PC-3 (cell line): Measurements from ENCODE around the gene DKK3. TPM values are rescaled to one million over a fixed set of nuclear protein-coding genes. Genes with fewer than 3 reads are reported as not detected.

Experiments
- ATAC-seq: fragments of 200-7000 bp; cut with Tn5 transposase; 2 replicates; pipeline ENCODE4 v1.9.1; 2020; ENCODE audit warnings: mild to moderate bottlenecking, moderate library complexity
- BruUV-seq: library from RNA; stranded (reverse); fragments of 400-500 nt; replicated peaks from 2 replicates; lab custom pipeline; 2021; lab: Mats Ljungman, UMichigan
- CTCF ChIA-PET: fragments of 300-600 bp; sonication (Branson Sonifier 250); formaldehyde crosslinking; loops from one replicate; lab custom pipeline; 2022; ENCODE audit warnings: antibody characterized with exemption; lab: Charles Lee
- POLR2A ChIA-PET: fragments of 300-600 bp; sonication (Branson Sonifier 250); formaldehyde crosslinking; loops from one replicate; lab custom pipeline; 2022; ENCODE audit warnings: antibody characterized with exemption; ENCODE audit not compliant: unreplicated experiment; lab: Charles Lee
- DNase-seq: peaks from one replicate; pipeline ENCODE4 v3.0.0-alpha.2; 2015
- H2AFZ ChIP-seq: fragments of 300-600 bp; sonication (generic); 2 replicates; pipeline ENCODE4 v1.6.0; 2016; ENCODE audit warnings: antibody characterized with exemption, low read length
- H3F3A ChIP-seq: fragments of 300-600 bp; sonication (generic); one replicate; pipeline ENCODE4 v1.6.0; 2017; ENCODE audit warnings: antibody characterized with exemption, low read length, control low read depth, mild to moderate bottlenecking; ENCODE audit not compliant: unreplicated experiment
- H3K27ac ChIP-seq: fragments of 300-600 bp; sonication (generic); 2 replicates; pipeline ENCODE4 v1.5.1; 2016; ENCODE audit warnings: mild to moderate bottlenecking, low read length
- H3K27me3 ChIP-seq: fragments of 300-600 bp; sonication (generic); 2 replicates; pipeline ENCODE4 v1.6.1; 2016; ENCODE audit warnings: low read length, mixed read lengths
- H3K36me3 ChIP-seq: fragments of 300-600 bp; sonication (generic); 2 replicates; pipeline ENCODE4 v1.6.1; 2016; ENCODE audit warnings: low read depth, mixed run types, low read length, mixed read lengths
- H3K4me1 ChIP-seq: fragments of 300-600 bp; sonication (generic); 2 replicates; pipeline ENCODE4 v1.5.1; 2016; ENCODE audit warnings: low read length; ENCODE audit not compliant: insufficient read depth
- H3K4me2 ChIP-seq: fragments of 300-600 bp; sonication (generic); 2 replicates; pipeline ENCODE4 v1.6.0; 2016; ENCODE audit warnings: low read length
- H3K4me3 ChIP-seq: fragments of 300-600 bp; sonication (generic); 2 replicates; pipeline ENCODE4 v1.5.1; 2016; ENCODE audit warnings: mild to moderate bottlenecking, low read length, mixed read lengths
- H3K79me2 ChIP-seq: fragments of 300-600 bp; sonication (generic); 2 replicates; pipeline ENCODE4 v1.6.1; 2017; ENCODE audit warnings: low read length, mixed read lengths
- H3K9ac ChIP-seq: fragments of 300-600 bp; sonication (generic); 2 replicates; pipeline ENCODE4 v1.6.0; 2016; ENCODE audit warnings: mild to moderate bottlenecking, low read length
- H3K9me2 ChIP-seq: fragments of 300-600 bp; sonication (generic); replicated peaks from 2 replicates; pipeline ENCODE4 v1.6.1; 2016; ENCODE audit warnings: mixed run types, low read length, mixed read lengths
- H3K9me3 ChIP-seq: fragments of 300-600 bp; sonication (generic); 2 replicates; pipeline ENCODE4 v1.6.1; 2016; ENCODE audit warnings: low read length, mixed read lengths
- H4K20me1 ChIP-seq: fragments of 300-600 bp; sonication (generic); 2 replicates; pipeline ENCODE4 v1.6.1; 2016; ENCODE audit warnings: low read length, mixed read lengths
- CTCF ChIP-seq: fragments of 300-600 bp; sonication (generic); conservative IDR thresholded peaks from 2 replicates; pipeline ENCODE4 v1.5.1; 2017; ENCODE audit warnings: antibody characterized with exemption, low read depth, mild to moderate bottlenecking, low read length
- EZH2 ChIP-seq: fragments of 300-600 bp; sonication (generic); IDR thresholded peaks from one replicate; pipeline ENCODE4 v1.6.1; 2017; ENCODE audit warnings: antibody characterized with exemption, mild to moderate bottlenecking, low read length; ENCODE audit not compliant: unreplicated experiment
- EZH2phosphoT487 ChIP-seq: fragments of 300-600 bp; sonication (generic); IDR thresholded peaks from 2 replicates; pipeline ENCODE4 v1.6.1; 2018; ENCODE audit warnings: mild to moderate bottlenecking, antibody characterized with exemption, low read length, borderline replicate concordance
- intact Hi-C: fragments of 100-400 bp; cut with micrococcal nuclease; formaldehyde crosslinking; loops from 2 replicates; pipeline ENCODE4 v1.9.0; 2023
- total RNA-seq: library from RNA; depleted of rRNA; stranded (reverse); fragments of >200 nt; gene quantifications from 2 replicates; pipeline ENCODE4 v1.2.3, GENCODE V29; 2014

DKK3 gene
- total RNA-seq, 1 experiment from 2014 or later: 0.07 TPM

- CTCF ChIA-PET: no interaction called here
- peaks cover 24% of the 10 kb centered on the region for H3K36me3 ChIP-seq
- ATAC-seq: no peak
Measured at GRCh38 chr11:11958403-11959231, 49.8 kb downstream of the DKK3 start.

GRCh38 chr11:11956006-11956405 is 52.4 kb downstream of the DKK3 start:
- Histone ChIP-seq H3F3A (no peaks in the 10 kb centered on the region), H3K9me3 (no peaks in the 10 kb centered on the region), H4K20me1 (no peaks in the 10 kb centered on the region), H3K4me2 (no peak overlapping the region), H2AFZ (no peak overlapping the region), H3K9ac (no peak overlapping the region), H3K79me2 (no peaks in the 10 kb centered on the region), H3K27ac (peak overlapping the region; percentile 38), H3K36me3 (peaks cover 36% of the 10 kb centered on the region), H3K9me2 (no peaks in the 10 kb centered on the region), H3K4me1 (0 out of 2 replicates have a peak, but pooled peaks cover 12% of the 10 kb centered on the region), H3K4me3 (no peak overlapping the region), H3K27me3 (no peaks in the 10 kb centered on the region)
- POLR2A ChIA-PET: no interaction called here
- TF ChIP-seq EZH2phosphoT487 (no peak), CTCF (no peak), EZH2 (no peak)
- intact Hi-C loops: no loop called here
- peak; percentile 22 for DNase-seq
- CTCF ChIA-PET: interaction anchor here (0.7 kb wide), 1 partner anchor 106 kb away, joined by 3 read pairs; no protein-coding TSS in a partner anchor
- ATAC-seq: peak; percentile 63
- BruUV-seq: no TSS peak

More at GRCh38 chr11:11958403-11959231, 49.8 kb downstream of the DKK3 start:
- DNase-seq: no peak
- POLR2A ChIA-PET: no interaction called here
- no peak overlapping the region for H2AFZ ChIP-seq
- H3K27ac ChIP-seq: no peak overlapping the region
- H3F3A ChIP-seq: no peaks in the 10 kb centered on the region
- H4K20me1 ChIP-seq: no peaks in the 10 kb centered on the region
- BruUV-seq: no TSS peak
- H3K4me1 ChIP-seq: 0 out of 2 replicates have a peak, but pooled peaks cover 12% of the 10 kb centered on the region
- H3K9me2 ChIP-seq: no peaks in the 10 kb centered on the region
- no peaks in the 10 kb centered on the region for H3K27me3 ChIP-seq
- H3K9me3 ChIP-seq: no peaks in the 10 kb centered on the region
- H3K4me2 ChIP-seq: no peak overlapping the region
- H3K4me3 ChIP-seq: no peak overlapping the region
- no peak overlapping the region for H3K9ac ChIP-seq
- intact Hi-C loops: no loop called here
- H3K79me2 ChIP-seq: no peaks in the 10 kb centered on the region
- TF ChIP-seq EZH2phosphoT487: no peak
- no peak for TF ChIP-seq CTCF
- no peak for TF ChIP-seq EZH2

GRCh38 chr11:11952036-11952435 is 56.4 kb downstream of the DKK3 start:
- BruUV-seq: no TSS peak
- no peak overlapping the region for H2AFZ ChIP-seq
- no peak overlapping the region for H3K9ac ChIP-seq
- H3F3A ChIP-seq: no peaks in the 10 kb centered on the region
- H3K27ac ChIP-seq: no peak overlapping the region
- H3K36me3 ChIP-seq: peaks cover 49% of the 10 kb centered on the region
- no peaks in the 10 kb centered on the region for H3K9me3 ChIP-seq
- peaks cover 38% of the 10 kb centered on the region for H3K4me1 ChIP-seq
- H3K9me2 ChIP-seq: no peaks in the 10 kb centered on the region
- no peaks in the 10 kb centered on the region for H3K27me3 ChIP-seq
- POLR2A ChIA-PET: no interaction called here
- ATAC-seq: no peak
- no peak for DNase-seq
- intact Hi-C loops: no loop called here
- H3K4me3 ChIP-seq: no peak overlapping the region
- no peaks in the 10 kb centered on the region for H4K20me1 ChIP-seq
- no peaks in the 10 kb centered on the region for H3K79me2 ChIP-seq
- CTCF ChIA-PET: no interaction called here
- no peak for TF ChIP-seq EZH2phosphoT487
- TF ChIP-seq EZH2: no peak
- TF ChIP-seq CTCF: no peak
- no peak overlapping the region for H3K4me2 ChIP-seq
